HepG2 (cell line): ENCODE measurements around the gene BCAS3. TPM values are rescaled to one million over a fixed set of nuclear protein-coding genes. Genes with fewer than 3 reads are reported as not detected.
A peak's percentile ranks its signal among the peaks of the same experiment; 100 is the strongest.

ENCODE experiments used
- ATRX ChIP-seq: sonication (generic); formaldehyde crosslinking; IDR thresholded peaks from 2 replicates; pipeline ENCODE4 v1.4.0; 2020; ENCODE audit warnings: missing genetic modification reagents, borderline replicate concordance
- CBX1 ChIP-seq: IDR thresholded peaks from one replicate; pipeline ENCODE4 v1.6.1; 2016; ENCODE audit warnings: antibody characterized with exemption, low read depth
- FIP1L1 ChIP-seq: fragments of 200-400 bp; formaldehyde crosslinking; IDR thresholded peaks from 2 replicates; pipeline ENCODE4 v1.6.1; 2018; ENCODE audit warnings: low read depth, mild to moderate bottlenecking, low read length, moderate library complexity, borderline replicate concordance; ENCODE audit not compliant: insufficient read depth
- NCOA1 ChIP-seq: sonication (generic); formaldehyde crosslinking; IDR thresholded peaks from 2 replicates; pipeline ENCODE4 v1.9.0; 2021; ENCODE audit warnings: missing genetic modification reagents
- RCOR2 ChIP-seq: IDR thresholded peaks from 2 replicates; pipeline ENCODE4 v1.6.1; 2016; ENCODE audit warnings: missing biosample characterization, missing genetic modification reagents
- RELA ChIP-seq: sonication (generic); formaldehyde crosslinking; IDR thresholded peaks from 2 replicates; pipeline ENCODE4 v1.4.0; 2020; ENCODE audit warnings: missing genetic modification reagents
- YY1 ChIP-seq: IDR thresholded peaks from 2 replicates; pipeline ENCODE4 v1.6.1; 2011; ENCODE audit warnings: low read length, low read depth, moderate library complexity, mild to moderate bottlenecking; ENCODE audit not compliant: insufficient read depth, insufficient replicate concordance
- ZNF34 ChIP-seq: sonication (generic); formaldehyde crosslinking; IDR thresholded peaks from 2 replicates; pipeline ENCODE4 v1.4.0; 2020; ENCODE audit warnings: mild to moderate bottlenecking, missing genetic modification reagents, borderline replicate concordance
- ZNF430 ChIP-seq: sonication (generic); formaldehyde crosslinking; IDR thresholded peaks from 2 replicates; pipeline ENCODE4 v1.9.0; 2021; ENCODE audit warnings: mild to moderate bottlenecking, missing genetic modification reagents
- ZNF501 ChIP-seq: sonication (generic); formaldehyde crosslinking; IDR thresholded peaks from 2 replicates; pipeline ENCODE4 v1.5.1; 2020; ENCODE audit warnings: mild to moderate bottlenecking, moderate library complexity, missing genetic modification reagents
- ZNF567 ChIP-seq: sonication (generic); formaldehyde crosslinking; IDR thresholded peaks from 2 replicates; pipeline ENCODE4 v1.8.1; 2023; ENCODE audit warnings: mild to moderate bottlenecking, missing genetic modification reagents, borderline replicate concordance
- polyA plus RNA-seq, 8 experiments: library from polyadenylated mRNA; depleted of rRNA in 3 of 8; stranded (reverse) in 7 of 8; unstranded in 1 of 8; fragments of >200 nt; fragmentation: Illumina TruSeq in 4 of 8; extraction: Trizol in 4 of 8; gene quantifications; 2 replicates each; pipeline versions ENCODE4 v1.2.1 to v1.2.3, GENCODE V29; 2011 to 2016; ENCODE audit warnings: low read depth in 4 of 8, missing spikeins in 1 of 8, mixed read lengths in 1 of 8; ENCODE audit not compliant: insufficient read depth in 1 of 8
- total RNA-seq, 5 experiments: library from RNA; depleted of rRNA; stranded (reverse); fragments of >200 nt; fragmentation: Illumina TruSeq; extraction: Trizol; gene quantifications; 2 replicates each; pipeline ENCODE4 v1.2.3, GENCODE V29; 2016; ENCODE audit warnings: low read depth in 1 of 5
- TF ChIP-seq, protein P1 (sequence below): sonication (generic); formaldehyde crosslinking; IDR thresholded peaks from 2 replicates; pipeline ENCODE4 v1.5.1; 2020; ENCODE audit warnings: missing genetic modification reagents, mild to moderate bottlenecking, borderline replicate concordance
- TF ChIP-seq, protein P2 (sequence below): IDR thresholded peaks from 2 replicates; pipeline ENCODE4 v1.6.1; 2016; ENCODE audit warnings: low read depth, missing genetic modification reagents, missing compliant biosample characterization
- TF ChIP-seq, protein P3 (sequence below): sonication (generic); formaldehyde crosslinking; IDR thresholded peaks from 2 replicates; pipeline ENCODE4 v1.4.0; 2020; ENCODE audit warnings: missing genetic modification reagents, mild to moderate bottlenecking, borderline replicate concordance
- TF ChIP-seq, protein P4 (sequence below): sonication (generic); formaldehyde crosslinking; IDR thresholded peaks from 2 replicates; pipeline ENCODE4 v1.5.0; 2020; ENCODE audit warnings: missing genetic modification reagents, mild to moderate bottlenecking, borderline replicate concordance

Gene BCAS3
- total and polyA plus RNA-seq, 2 of the 13 experiments (the other 11 are each of a cell fraction or from before 2014, with no cell fraction given) = 10.7 to 11.2 TPM

DNA sequence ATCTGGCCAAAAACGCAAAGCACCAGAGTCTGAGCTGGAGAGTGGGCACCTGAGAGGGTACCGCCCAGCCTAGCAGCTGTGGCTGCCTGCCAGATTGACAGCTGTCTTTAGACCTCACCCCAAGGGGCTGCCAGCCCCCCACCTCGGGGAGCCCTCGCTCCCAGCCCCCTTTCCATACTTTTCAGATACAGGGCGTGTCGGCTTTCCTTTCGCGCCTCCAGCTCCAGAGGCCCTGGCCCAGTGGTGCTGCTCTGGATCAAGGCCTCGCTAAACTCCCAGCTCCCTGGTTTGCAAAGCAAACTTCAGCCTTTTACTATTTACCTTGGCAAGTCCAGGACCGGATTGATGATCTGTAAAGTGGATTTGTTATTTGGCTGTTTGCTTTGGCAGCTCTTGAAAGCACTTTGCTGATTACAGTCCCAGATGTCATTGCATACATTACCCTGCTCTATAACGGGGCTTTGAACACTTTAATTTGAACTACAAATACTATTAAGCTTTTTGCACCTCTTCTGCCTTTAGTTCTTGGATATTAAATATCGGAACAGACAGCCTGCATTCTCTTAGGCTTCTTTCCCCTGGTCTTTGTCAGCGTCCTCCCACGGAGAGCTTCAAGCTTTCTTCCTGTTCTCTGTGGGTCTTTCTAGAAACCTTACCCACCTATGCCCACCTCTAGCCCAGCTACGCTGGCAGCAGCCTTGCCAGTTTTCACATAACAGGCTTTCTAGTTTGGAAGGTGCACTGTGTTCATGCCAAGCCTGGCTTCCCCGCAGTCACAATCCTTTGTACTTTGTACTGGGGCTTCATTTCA lies 658.4 kb downstream of the BCAS3 start (continued):
- TF ChIP-seq FIP1L1 (no peak), YY1 (peak; percentile 56), ZNF567 (CRISPR knock-in tag) (0 out of 2 replicates have a peak, but pooled peaks have one; percentile 66), ZNF501 (CRISPR knock-in tag) (peak; percentile 75), ATRX (CRISPR knock-in tag) (no peak), ZNF430 (peak; percentile 57; the same call in 1 of the 2 replicates), CBX1 (peak; percentile 58), RCOR2 (CRISPR knock-in tag) (peak; percentile 89), ZNF34 (peak; percentile 93; the same call in 1 of the 2 replicates), RELA (CRISPR knock-in tag) (peak; percentile 32; the same call in 1 of the 2 replicates), NCOA1 (CRISPR knock-in tag) (no peak)
- TF ChIP-seq, protein P1, sequence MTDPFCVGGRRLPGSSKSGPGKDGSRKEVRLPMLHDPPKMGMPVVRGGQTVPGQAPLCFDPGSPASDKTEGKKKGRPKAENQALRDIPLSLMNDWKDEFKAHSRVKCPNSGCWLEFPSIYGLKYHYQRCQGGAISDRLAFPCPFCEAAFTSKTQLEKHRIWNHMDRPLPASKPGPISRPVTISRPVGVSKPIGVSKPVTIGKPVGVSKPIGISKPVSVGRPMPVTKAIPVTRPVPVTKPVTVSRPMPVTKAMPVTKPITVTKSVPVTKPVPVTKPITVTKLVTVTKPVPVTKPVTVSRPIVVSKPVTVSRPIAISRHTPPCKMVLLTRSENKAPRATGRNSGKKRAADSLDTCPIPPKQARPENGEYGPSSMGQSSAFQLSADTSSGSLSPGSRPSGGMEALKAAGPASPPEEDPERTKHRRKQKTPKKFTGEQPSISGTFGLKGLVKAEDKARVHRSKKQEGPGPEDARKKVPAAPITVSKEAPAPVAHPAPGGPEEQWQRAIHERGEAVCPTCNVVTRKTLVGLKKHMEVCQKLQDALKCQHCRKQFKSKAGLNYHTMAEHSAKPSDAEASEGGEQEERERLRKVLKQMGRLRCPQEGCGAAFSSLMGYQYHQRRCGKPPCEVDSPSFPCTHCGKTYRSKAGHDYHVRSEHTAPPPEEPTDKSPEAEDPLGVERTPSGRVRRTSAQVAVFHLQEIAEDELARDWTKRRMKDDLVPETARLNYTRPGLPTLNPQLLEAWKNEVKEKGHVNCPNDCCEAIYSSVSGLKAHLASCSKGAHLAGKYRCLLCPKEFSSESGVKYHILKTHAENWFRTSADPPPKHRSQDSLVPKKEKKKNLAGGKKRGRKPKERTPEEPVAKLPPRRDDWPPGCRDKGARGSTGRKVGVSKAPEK = no peak; the same call in none of the 2 replicates
- TF ChIP-seq, protein P2, sequence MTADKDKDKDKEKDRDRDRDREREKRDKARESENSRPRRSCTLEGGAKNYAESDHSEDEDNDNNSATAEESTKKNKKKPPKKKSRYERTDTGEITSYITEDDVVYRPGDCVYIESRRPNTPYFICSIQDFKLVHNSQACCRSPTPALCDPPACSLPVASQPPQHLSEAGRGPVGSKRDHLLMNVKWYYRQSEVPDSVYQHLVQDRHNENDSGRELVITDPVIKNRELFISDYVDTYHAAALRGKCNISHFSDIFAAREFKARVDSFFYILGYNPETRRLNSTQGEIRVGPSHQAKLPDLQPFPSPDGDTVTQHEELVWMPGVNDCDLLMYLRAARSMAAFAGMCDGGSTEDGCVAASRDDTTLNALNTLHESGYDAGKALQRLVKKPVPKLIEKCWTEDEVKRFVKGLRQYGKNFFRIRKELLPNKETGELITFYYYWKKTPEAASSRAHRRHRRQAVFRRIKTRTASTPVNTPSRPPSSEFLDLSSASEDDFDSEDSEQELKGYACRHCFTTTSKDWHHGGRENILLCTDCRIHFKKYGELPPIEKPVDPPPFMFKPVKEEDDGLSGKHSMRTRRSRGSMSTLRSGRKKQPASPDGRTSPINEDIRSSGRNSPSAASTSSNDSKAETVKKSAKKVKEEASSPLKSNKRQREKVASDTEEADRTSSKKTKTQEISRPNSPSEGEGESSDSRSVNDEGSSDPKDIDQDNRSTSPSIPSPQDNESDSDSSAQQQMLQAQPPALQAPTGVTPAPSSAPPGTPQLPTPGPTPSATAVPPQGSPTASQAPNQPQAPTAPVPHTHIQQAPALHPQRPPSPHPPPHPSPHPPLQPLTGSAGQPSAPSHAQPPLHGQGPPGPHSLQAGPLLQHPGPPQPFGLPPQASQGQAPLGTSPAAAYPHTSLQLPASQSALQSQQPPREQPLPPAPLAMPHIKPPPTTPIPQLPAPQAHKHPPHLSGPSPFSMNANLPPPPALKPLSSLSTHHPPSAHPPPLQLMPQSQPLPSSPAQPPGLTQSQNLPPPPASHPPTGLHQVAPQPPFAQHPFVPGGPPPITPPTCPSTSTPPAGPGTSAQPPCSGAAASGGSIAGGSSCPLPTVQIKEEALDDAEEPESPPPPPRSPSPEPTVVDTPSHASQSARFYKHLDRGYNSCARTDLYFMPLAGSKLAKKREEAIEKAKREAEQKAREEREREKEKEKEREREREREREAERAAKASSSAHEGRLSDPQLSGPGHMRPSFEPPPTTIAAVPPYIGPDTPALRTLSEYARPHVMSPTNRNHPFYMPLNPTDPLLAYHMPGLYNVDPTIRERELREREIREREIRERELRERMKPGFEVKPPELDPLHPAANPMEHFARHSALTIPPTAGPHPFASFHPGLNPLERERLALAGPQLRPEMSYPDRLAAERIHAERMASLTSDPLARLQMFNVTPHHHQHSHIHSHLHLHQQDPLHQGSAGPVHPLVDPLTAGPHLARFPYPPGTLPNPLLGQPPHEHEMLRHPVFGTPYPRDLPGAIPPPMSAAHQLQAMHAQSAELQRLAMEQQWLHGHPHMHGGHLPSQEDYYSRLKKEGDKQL (CRISPR knock-in tag) = peak; percentile 99
- TF ChIP-seq, protein P3, sequence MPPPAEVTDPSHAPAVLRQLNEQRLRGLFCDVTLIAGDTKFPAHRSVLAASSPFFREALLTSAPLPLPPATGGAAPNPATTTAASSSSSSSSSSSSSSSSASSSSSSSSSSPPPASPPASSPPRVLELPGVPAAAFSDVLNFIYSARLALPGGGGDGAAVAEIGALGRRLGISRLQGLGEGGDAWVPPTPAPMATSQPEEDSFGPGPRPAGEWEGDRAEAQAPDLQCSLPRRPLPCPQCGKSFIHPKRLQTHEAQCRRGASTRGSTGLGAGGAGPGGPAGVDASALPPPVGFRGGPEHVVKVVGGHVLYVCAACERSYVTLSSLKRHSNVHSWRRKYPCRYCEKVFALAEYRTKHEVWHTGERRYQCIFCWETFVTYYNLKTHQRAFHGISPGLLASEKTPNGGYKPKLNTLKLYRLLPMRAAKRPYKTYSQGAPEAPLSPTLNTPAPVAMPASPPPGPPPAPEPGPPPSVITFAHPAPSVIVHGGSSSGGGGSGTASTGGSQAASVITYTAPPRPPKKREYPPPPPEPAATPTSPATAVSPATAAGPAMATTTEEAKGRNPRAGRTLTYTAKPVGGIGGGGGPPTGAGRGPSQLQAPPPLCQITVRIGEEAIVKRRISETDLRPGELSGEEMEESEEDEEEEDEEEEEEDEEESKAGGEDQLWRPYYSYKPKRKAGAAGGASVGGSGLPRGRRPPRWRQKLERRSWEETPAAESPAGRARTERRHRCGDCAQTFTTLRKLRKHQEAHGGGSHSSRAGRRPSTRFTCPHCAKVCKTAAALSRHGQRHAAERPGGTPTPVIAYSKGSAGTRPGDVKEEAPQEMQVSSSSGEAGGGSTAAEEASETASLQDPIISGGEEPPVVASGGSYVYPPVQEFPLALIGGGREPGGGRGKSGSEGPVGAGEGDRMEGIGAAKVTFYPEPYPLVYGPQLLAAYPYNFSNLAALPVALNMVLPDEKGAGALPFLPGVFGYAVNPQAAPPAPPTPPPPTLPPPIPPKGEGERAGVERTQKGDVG (CRISPR knock-in tag) = peak; percentile 24; the same call in 1 of the 2 replicates
- TF ChIP-seq, protein P4, sequence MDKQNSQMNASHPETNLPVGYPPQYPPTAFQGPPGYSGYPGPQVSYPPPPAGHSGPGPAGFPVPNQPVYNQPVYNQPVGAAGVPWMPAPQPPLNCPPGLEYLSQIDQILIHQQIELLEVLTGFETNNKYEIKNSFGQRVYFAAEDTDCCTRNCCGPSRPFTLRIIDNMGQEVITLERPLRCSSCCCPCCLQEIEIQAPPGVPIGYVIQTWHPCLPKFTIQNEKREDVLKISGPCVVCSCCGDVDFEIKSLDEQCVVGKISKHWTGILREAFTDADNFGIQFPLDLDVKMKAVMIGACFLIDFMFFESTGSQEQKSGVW (CRISPR knock-in tag) = no peak
